ENCODE results near the gene DNAH6.
"Not testable (repeated sequence)": the region's sequence is repeated elsewhere in the genome, so short reads cannot be mapped to it uniquely, and the experiment has no call there.

The DNAH6 gene

DNA sequence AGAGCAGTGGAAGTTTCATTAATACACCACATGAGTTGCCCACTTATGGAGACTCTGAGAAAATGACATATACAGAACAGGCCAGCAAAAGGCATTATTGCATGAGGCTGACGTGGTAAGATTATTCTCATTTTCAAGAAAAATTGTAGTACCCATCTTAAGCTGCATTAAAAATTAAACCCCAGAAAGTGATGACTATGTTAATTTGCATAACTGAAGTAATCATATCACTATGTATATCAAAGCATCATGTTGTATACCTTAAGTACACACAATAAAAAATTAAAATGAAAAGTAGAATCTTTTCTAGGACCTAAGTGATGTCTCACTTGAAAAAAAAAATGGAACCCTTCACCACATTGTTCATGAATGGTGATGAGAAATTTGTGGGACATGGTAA, 32.0 kb downstream of the DNAH6 start:
- no peak overlapping the region for H2BK120ac ChIP-seq (ENCODE audit: low read depth, low read length)
- no peak overlapping the region for H3K18ac ChIP-seq (ENCODE audit: low read depth in 1 of 2, low read length in 2 of 2)
- no peak overlapping the region for H3K4ac ChIP-seq (ENCODE audit: low read depth in 1 of 2, low read length in 2 of 2)
- no peak overlapping the region for H3K4me2 ChIP-seq (ENCODE audit: low read length, poor library complexity, severe bottlenecking)
- H3K14ac ChIP-seq (ENCODE audit: low read length in 2 of 2) = no peak overlapping the region
- no peak overlapping the region for H2AK5ac ChIP-seq (ENCODE audit: low read length, severe bottlenecking)
- H4K91ac ChIP-seq (ENCODE audit: low read length) = no peak overlapping the region
- no peak overlapping the region for H2BK15ac ChIP-seq (ENCODE audit: low read depth, poor library complexity, severe bottlenecking)
- H2AFZ ChIP-seq (ENCODE audit: low read depth, low read length) = no peak overlapping the region
- H4K8ac ChIP-seq (ENCODE audit: low read length) = no peak overlapping the region
- H3K36me3 ChIP-seq (ENCODE audit: control insufficient read depth in 1 of 2, insufficient read depth in 2 of 2, low read depth in 1 of 2, low read length in 2 of 2) = no peaks in the 10 kb centered on the region
- no peak overlapping the region for H3K23ac ChIP-seq (ENCODE audit: low read length in 2 of 2)
- H2BK12ac ChIP-seq (ENCODE audit: low read length in 2 of 2) = no peak overlapping the region
- no peaks in the 10 kb centered on the region for H3K9me3 ChIP-seq (ENCODE audit: control insufficient read depth, low read length)
- H3K27ac ChIP-seq (ENCODE audit: low read length, poor library complexity, severe bottlenecking) = no peak overlapping the region
- H2BK5ac ChIP-seq (ENCODE audit: low read depth, low read length, poor library complexity, severe bottlenecking) = no peak overlapping the region
- DNase-seq = no peak
- H3K4me3 ChIP-seq (ENCODE audit: insufficient read depth in 1 of 2, low read depth in 1 of 2, low read length in 2 of 2) = no peak overlapping the region
- H3K79me1 ChIP-seq (replicated peaks; ENCODE audit: low read length, poor library complexity, severe bottlenecking) = no peaks in the 10 kb centered on the region
- no peaks in the 10 kb centered on the region for H3K4me1 ChIP-seq (ENCODE audit: control insufficient read depth, insufficient read depth, low read depth, low read length)
- no CpG with 5 or more reads among the region's 1 CpG for WGBS
- H3K27me3 ChIP-seq (ENCODE audit: control insufficient read depth in 1 of 2, insufficient read depth in 1 of 2, low read length in 2 of 2) = no peaks in the 10 kb centered on the region
- no peak overlapping the region for H3K9ac ChIP-seq (ENCODE audit: low read length)

- Histone ChIP-seq H3K79me1 (replicated peaks; ENCODE audit: low read length, poor library complexity, severe bottlenecking) (no peaks in the 10 kb centered on the region), H2BK15ac (ENCODE audit: low read depth, poor library complexity, severe bottlenecking) (no peak overlapping the region), H3K18ac (ENCODE audit: low read depth in 1 of 2, low read length in 2 of 2) (no peak overlapping the region), H3K27me3 (ENCODE audit: control insufficient read depth in 1 of 2, insufficient read depth in 1 of 2, low read length in 2 of 2) (no peaks in the 10 kb centered on the region), H2BK5ac (ENCODE audit: low read depth, low read length, poor library complexity, severe bottlenecking) (no peak overlapping the region), H3K27ac (ENCODE audit: low read length, poor library complexity, severe bottlenecking) (no peak overlapping the region), H3K9me3 (ENCODE audit: control insufficient read depth, low read length) (no peaks in the 10 kb centered on the region), H3K4me3 (ENCODE audit: insufficient read depth in 1 of 2, low read depth in 1 of 2, low read length in 2 of 2) (no peak overlapping the region), H2AFZ (ENCODE audit: low read depth, low read length) (no peak overlapping the region), H3K4ac (ENCODE audit: low read depth in 1 of 2, low read length in 2 of 2) (no peak overlapping the region), H3K9ac (ENCODE audit: low read length) (no peak overlapping the region), H3K4me1 (ENCODE audit: control insufficient read depth, insufficient read depth, low read depth, low read length) (no peaks in the 10 kb centered on the region), H4K8ac (ENCODE audit: low read length) (no peak overlapping the region), H2BK120ac (ENCODE audit: low read depth, low read length) (no peak overlapping the region), H3K23ac (ENCODE audit: low read length in 2 of 2) (no peak overlapping the region), H4K91ac (ENCODE audit: low read length) (no peak overlapping the region), H3K4me2 (ENCODE audit: low read length, poor library complexity, severe bottlenecking) (no peak overlapping the region), H2AK5ac (ENCODE audit: low read length, severe bottlenecking) (no peak overlapping the region), H2BK12ac (ENCODE audit: low read length in 2 of 2) (no peak overlapping the region), H3K14ac (ENCODE audit: low read length in 2 of 2) (no peak overlapping the region), H3K36me3 (ENCODE audit: control insufficient read depth in 1 of 2, insufficient read depth in 2 of 2, low read depth in 1 of 2, low read length in 2 of 2) (no peaks in the 10 kb centered on the region)
- DNase-seq = no peak
- WGBS = 89% methylated on average over 1 of the region's 1 CpG
Measured at GRCh38 chr2:84550916-84551315, 34.6 kb downstream of the DNAH6 start.

DNA sequence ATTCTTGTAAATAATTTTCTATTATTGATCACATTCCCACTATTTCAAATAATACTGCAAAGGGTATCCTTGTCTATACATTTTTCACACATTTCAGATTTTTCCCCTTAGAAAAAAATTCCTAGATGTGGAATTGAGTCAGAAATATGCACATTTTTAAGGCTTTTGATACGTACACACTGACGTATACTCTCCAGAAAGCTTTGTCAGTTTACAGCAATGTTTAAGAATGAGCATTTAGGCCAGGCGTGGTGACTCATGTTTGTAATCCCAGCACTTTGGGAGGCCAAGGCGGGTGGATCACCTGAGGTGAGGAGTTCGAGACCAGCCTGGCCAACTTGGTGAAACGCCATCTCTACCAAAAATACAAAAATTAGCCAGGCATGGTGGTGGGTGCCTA, 35.2 kb downstream of the DNAH6 start:
- not testable (repeated sequence) for H3K27me3 ChIP-seq (ENCODE audit: control insufficient read depth in 1 of 2, insufficient read depth in 1 of 2, low read length in 2 of 2); H3K9me3 ChIP-seq (ENCODE audit: control insufficient read depth, low read length); H2BK15ac ChIP-seq (ENCODE audit: low read depth, poor library complexity, severe bottlenecking); H2AK5ac ChIP-seq (ENCODE audit: low read length, severe bottlenecking); H3K4me2 ChIP-seq (ENCODE audit: low read length, poor library complexity, severe bottlenecking); H4K8ac ChIP-seq (ENCODE audit: low read length); H2BK5ac ChIP-seq (ENCODE audit: low read depth, low read length, poor library complexity, severe bottlenecking); H3K27ac ChIP-seq (ENCODE audit: low read length, poor library complexity, severe bottlenecking); H2BK12ac ChIP-seq (ENCODE audit: low read length in 2 of 2); H3K14ac ChIP-seq (ENCODE audit: low read length in 2 of 2); H3K9ac ChIP-seq (ENCODE audit: low read length); H4K91ac ChIP-seq (ENCODE audit: low read length); H3K4ac ChIP-seq (ENCODE audit: low read depth in 1 of 2, low read length in 2 of 2); H2AFZ ChIP-seq (ENCODE audit: low read depth, low read length); H3K4me3 ChIP-seq (ENCODE audit: insufficient read depth in 1 of 2, low read depth in 1 of 2, low read length in 2 of 2); H3K79me1 ChIP-seq (replicated peaks; ENCODE audit: low read length, poor library complexity, severe bottlenecking); H3K18ac ChIP-seq (ENCODE audit: low read depth in 1 of 2, low read length in 2 of 2); H3K36me3 ChIP-seq (ENCODE audit: control insufficient read depth in 1 of 2, insufficient read depth in 2 of 2, low read depth in 1 of 2, low read length in 2 of 2); H3K23ac ChIP-seq (ENCODE audit: low read length in 2 of 2); H3K4me1 ChIP-seq (ENCODE audit: control insufficient read depth, insufficient read depth, low read depth, low read length); H2BK120ac ChIP-seq (ENCODE audit: low read depth, low read length); DNase-seq
- WGBS = 91% methylated on average over 6 of the region's 6 CpGs

DNA sequence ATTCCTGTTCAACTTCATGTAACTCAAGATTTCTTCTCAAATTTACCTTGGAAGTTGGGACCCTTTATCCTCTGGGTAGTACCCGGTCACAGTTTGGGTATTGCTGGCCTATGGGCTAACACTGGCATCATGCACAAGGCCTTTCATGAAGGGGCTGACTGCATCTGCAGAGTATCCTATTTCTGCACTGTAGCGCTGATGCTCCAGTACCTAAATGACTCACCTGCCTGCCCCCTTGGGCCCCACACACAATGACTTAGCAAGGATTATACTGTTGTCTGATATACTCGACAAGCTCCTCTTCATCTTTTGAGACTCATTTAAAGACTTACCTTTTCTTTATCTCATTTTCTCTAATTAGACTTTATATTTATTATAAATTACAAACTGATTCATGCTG, 39.9 kb downstream of the DNAH6 start:
- no peak overlapping the region for H3K9ac ChIP-seq (ENCODE audit: low read length)
- WGBS = 96% methylated on average over 2 of the region's 3 CpGs
- H2BK12ac ChIP-seq (ENCODE audit: low read length in 2 of 2) = no peak overlapping the region
- H3K4ac ChIP-seq (ENCODE audit: low read depth in 1 of 2, low read length in 2 of 2) = no peak overlapping the region
- no peaks in the 10 kb centered on the region for H3K79me1 ChIP-seq (replicated peaks; ENCODE audit: low read length, poor library complexity, severe bottlenecking)
- no peak overlapping the region for H3K4me3 ChIP-seq (ENCODE audit: insufficient read depth in 1 of 2, low read depth in 1 of 2, low read length in 2 of 2)
- H3K14ac ChIP-seq (ENCODE audit: low read length in 2 of 2) = no peak overlapping the region
- H3K23ac ChIP-seq (ENCODE audit: low read length in 2 of 2) = no peak overlapping the region
- H3K27me3 ChIP-seq (ENCODE audit: control insufficient read depth in 1 of 2, insufficient read depth in 1 of 2, low read length in 2 of 2) = no peaks in the 10 kb centered on the region
- no peak for DNase-seq
- no peaks in the 10 kb centered on the region for H3K36me3 ChIP-seq (ENCODE audit: control insufficient read depth in 1 of 2, insufficient read depth in 2 of 2, low read depth in 1 of 2, low read length in 2 of 2)
- H2BK5ac ChIP-seq (ENCODE audit: low read depth, low read length, poor library complexity, severe bottlenecking) = no peak overlapping the region
- H3K4me2 ChIP-seq (ENCODE audit: low read length, poor library complexity, severe bottlenecking) = no peak overlapping the region
- H2AK5ac ChIP-seq (ENCODE audit: low read length, severe bottlenecking) = no peak overlapping the region
- no peak overlapping the region for H2AFZ ChIP-seq (ENCODE audit: low read depth, low read length)
- H3K9me3 ChIP-seq (ENCODE audit: control insufficient read depth, low read length) = peaks cover 18% of the 10 kb centered on the region
- no peaks in the 10 kb centered on the region for H3K4me1 ChIP-seq (ENCODE audit: control insufficient read depth, insufficient read depth, low read depth, low read length)
- H2BK120ac ChIP-seq (ENCODE audit: low read depth, low read length) = no peak overlapping the region
- no peak overlapping the region for H3K27ac ChIP-seq (ENCODE audit: low read length, poor library complexity, severe bottlenecking)
- H2BK15ac ChIP-seq (ENCODE audit: low read depth, poor library complexity, severe bottlenecking) = no peak overlapping the region
- H4K8ac ChIP-seq (ENCODE audit: low read length) = no peak overlapping the region
- H4K91ac ChIP-seq (ENCODE audit: low read length) = no peak overlapping the region
- H3K18ac ChIP-seq (ENCODE audit: low read depth in 1 of 2, low read length in 2 of 2) = no peak overlapping the region
